ENCODE results near the gene ADARB1.

- TF ChIP-seq, protein P1, sequence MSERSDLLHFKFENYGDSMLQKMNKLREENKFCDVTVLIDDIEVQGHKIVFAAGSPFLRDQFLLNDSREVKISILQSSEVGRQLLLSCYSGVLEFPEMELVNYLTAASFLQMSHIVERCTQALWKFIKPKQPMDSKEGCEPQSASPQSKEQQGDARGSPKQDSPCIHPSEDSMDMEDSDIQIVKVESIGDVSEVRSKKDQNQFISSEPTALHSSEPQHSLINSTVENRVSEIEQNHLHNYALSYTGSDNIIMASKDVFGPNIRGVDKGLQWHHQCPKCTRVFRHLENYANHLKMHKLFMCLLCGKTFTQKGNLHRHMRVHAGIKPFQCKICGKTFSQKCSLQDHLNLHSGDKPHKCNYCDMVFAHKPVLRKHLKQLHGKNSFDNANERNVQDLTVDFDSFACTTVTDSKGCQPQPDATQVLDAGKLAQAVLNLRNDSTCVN (tag by site-specific recombination; optimal IDR thresholded peaks at IDR 0.05) = no peak
- TF ChIP-seq REST (tag by site-specific recombination; IDR thresholded peaks at IDR 0.05) (no peak), ZNF174 (tag by site-specific recombination; IDR thresholded peaks at IDR 0.05) (no peak), CTCF (tag by site-specific recombination; IDR thresholded peaks at IDR 0.05) (no peak), SP7 (tag by site-specific recombination; IDR thresholded peaks at IDR 0.05) (no peak), ZFP41 (tag by site-specific recombination; IDR thresholded peaks at IDR 0.05; ENCODE audit: borderline replicate concordance) (no peak), ZNF76 (tag by site-specific recombination; IDR thresholded peaks at IDR 0.05; ENCODE audit: borderline replicate concordance, low read depth) (no peak)
- TF ChIP-seq, protein P2, sequence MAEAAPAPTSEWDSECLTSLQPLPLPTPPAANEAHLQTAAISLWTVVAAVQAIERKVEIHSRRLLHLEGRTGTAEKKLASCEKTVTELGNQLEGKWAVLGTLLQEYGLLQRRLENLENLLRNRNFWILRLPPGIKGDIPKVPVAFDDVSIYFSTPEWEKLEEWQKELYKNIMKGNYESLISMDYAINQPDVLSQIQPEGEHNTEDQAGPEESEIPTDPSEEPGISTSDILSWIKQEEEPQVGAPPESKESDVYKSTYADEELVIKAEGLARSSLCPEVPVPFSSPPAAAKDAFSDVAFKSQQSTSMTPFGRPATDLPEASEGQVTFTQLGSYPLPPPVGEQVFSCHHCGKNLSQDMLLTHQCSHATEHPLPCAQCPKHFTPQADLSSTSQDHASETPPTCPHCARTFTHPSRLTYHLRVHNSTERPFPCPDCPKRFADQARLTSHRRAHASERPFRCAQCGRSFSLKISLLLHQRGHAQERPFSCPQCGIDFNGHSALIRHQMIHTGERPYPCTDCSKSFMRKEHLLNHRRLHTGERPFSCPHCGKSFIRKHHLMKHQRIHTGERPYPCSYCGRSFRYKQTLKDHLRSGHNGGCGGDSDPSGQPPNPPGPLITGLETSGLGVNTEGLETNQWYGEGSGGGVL (tag by site-specific recombination; IDR thresholded peaks at IDR 0.05) = no peak
- TF ChIP-seq, protein P3, sequence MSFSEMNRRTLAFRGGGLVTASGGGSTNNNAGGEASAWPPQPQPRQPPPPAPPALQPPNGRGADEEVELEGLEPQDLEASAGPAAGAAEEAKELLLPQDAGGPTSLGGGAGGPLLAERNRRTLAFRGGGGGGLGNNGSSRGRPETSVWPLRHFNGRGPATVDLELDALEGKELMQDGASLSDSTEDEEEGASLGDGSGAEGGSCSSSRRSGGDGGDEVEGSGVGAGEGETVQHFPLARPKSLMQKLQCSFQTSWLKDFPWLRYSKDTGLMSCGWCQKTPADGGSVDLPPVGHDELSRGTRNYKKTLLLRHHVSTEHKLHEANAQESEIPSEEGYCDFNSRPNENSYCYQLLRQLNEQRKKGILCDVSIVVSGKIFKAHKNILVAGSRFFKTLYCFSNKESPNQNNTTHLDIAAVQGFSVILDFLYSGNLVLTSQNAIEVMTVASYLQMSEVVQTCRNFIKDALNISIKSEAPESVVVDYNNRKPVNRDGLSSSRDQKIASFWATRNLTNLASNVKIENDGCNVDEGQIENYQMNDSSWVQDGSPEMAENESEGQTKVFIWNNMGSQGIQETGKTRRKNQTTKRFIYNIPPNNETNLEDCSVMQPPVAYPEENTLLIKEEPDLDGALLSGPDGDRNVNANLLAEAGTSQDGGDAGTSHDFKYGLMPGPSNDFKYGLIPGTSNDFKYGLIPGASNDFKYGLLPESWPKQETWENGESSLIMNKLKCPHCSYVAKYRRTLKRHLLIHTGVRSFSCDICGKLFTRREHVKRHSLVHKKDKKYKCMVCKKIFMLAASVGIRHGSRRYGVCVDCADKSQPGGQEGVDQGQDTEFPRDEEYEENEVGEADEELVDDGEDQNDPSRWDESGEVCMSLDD (tag by site-specific recombination; IDR thresholded peaks at IDR 0.05) = no peak
These were observed 177.5 kb downstream of the ADARB1 start for GRCh38 chr21:45251635-45252447.
